ENCODE results near the gene ELOA. TPM values are rescaled to one million over a fixed set of nuclear protein-coding genes. Genes with fewer than 3 reads are reported as not detected.
A peak's percentile ranks its signal among the peaks of the same experiment; 100 is the strongest.
"Not testable (repeated sequence)": the region's sequence is repeated elsewhere in the genome, so short reads cannot be mapped to it uniquely, and the experiment has no call there.

Gene ELOA
- total and polyA plus RNA-seq, 2 experiments from 2014 or later: 44.3 to 50.1 TPM

- Histone ChIP-seq H3K9me2 (ENCODE audit: insufficient read depth) (no peaks in the 10 kb centered on the region), H3K27me3 (replicated peaks; ENCODE audit: insufficient read depth) (no peaks in the 10 kb centered on the region), H3K27ac (no peak overlapping the region), H3F3A (ENCODE audit: insufficient read depth) (peaks cover 24% of the 10 kb centered on the region), H3K36me3 (ENCODE audit: low read depth) (peaks cover 6% of the 10 kb centered on the region; the same call in 1 of the 2 replicates), H3K4me2 (ENCODE audit: unreplicated experiment) (peak overlapping the region; percentile 88), H3K9ac (peak overlapping the region; percentile 85), H3K4me1 (ENCODE audit: insufficient read depth) (peaks cover 10% of the 10 kb centered on the region), H3K79me2 (ENCODE audit: insufficient read depth) (peaks cover 38% of the 10 kb centered on the region), H4K20me1 (ENCODE audit: insufficient read depth) (no peaks in the 10 kb centered on the region), H3K4me3 (peak overlapping the region; percentile 97), H2AFZ (no peak overlapping the region), H3K9me3 (ENCODE audit: low read depth) (no peaks in the 10 kb centered on the region)
- TF ChIP-seq EZH2 (IDR thresholded peaks at IDR 0.05; ENCODE audit: insufficient read depth, poor library complexity, severe bottlenecking): no peak
- no peak for TF ChIP-seq EZH2phosphoT487 (IDR thresholded peaks at IDR 0.05; ENCODE audit: insufficient read depth, low read depth)
- WGBS, 2 experiments (ENCODE audit: low coverage in 1 of 2, low lambda C conversion rate in 2 of 2, missing lambda C conversion rate in 2 of 2): 52 to 63% methylated on average over 18 to 19 of the region's 19 CpGs
- DNase-seq: peak; percentile 36
- in situ Hi-C loops (cut with MboI): no loop called here
Measured at GRCh38 chr1:23792151-23792945, 49.1 kb downstream of the ELOA start.

GRCh38 chr1:23793018-23793781 is 49.9 kb downstream of the ELOA start:
- no peaks in the 10 kb centered on the region for H3K27me3 ChIP-seq (replicated peaks; ENCODE audit: insufficient read depth)
- H4K20me1 ChIP-seq (ENCODE audit: insufficient read depth): no peaks in the 10 kb centered on the region
- H3F3A ChIP-seq (ENCODE audit: insufficient read depth): peaks cover 20% of the 10 kb centered on the region
- TF ChIP-seq EZH2 (IDR thresholded peaks at IDR 0.05; ENCODE audit: insufficient read depth, poor library complexity, severe bottlenecking) (no peak), EZH2phosphoT487 (IDR thresholded peaks at IDR 0.05; ENCODE audit: insufficient read depth, low read depth) (no peak)
- H3K9me2 ChIP-seq (ENCODE audit: insufficient read depth): no peaks in the 10 kb centered on the region
- no peaks in the 10 kb centered on the region for H3K9me3 ChIP-seq (ENCODE audit: low read depth)
- H3K36me3 ChIP-seq (ENCODE audit: low read depth): peaks cover under 1% of the 10 kb centered on the region; the same call in 1 of the 2 replicates
- peaks cover 34% of the 10 kb centered on the region for H3K79me2 ChIP-seq (ENCODE audit: insufficient read depth)
- H3K9ac ChIP-seq: peak overlapping the region; percentile 42
- in situ Hi-C loops (cut with MboI): no loop called here
- WGBS, 2 experiments (ENCODE audit: low coverage in 1 of 2, low lambda C conversion rate in 2 of 2, missing lambda C conversion rate in 2 of 2): 62 to 63% methylated on average over 16 of the region's 16 CpGs
- H2AFZ ChIP-seq: no peak overlapping the region
- peaks cover 10% of the 10 kb centered on the region for H3K4me1 ChIP-seq (ENCODE audit: insufficient read depth)
- no peak overlapping the region for H3K4me2 ChIP-seq (ENCODE audit: unreplicated experiment)
- no peak overlapping the region for H3K27ac ChIP-seq
- DNase-seq: peak; percentile 78
- H3K4me3 ChIP-seq: no peak overlapping the region

GRCh38 chr1:23793861-23794731 is 50.8 kb downstream of the ELOA start:
- H3K4me2 ChIP-seq (ENCODE audit: unreplicated experiment): no peak overlapping the region
- no peak for TF ChIP-seq EZH2 (IDR thresholded peaks at IDR 0.05; ENCODE audit: insufficient read depth, poor library complexity, severe bottlenecking)
- no peak for TF ChIP-seq EZH2phosphoT487 (IDR thresholded peaks at IDR 0.05; ENCODE audit: insufficient read depth, low read depth)

GRCh38 chr1:23794732-23795182 is 51.5 kb downstream of the ELOA start:
- H3K4me1 ChIP-seq (ENCODE audit: insufficient read depth): peaks cover 15% of the 10 kb centered on the region
- H3K4me3 ChIP-seq; H3F3A ChIP-seq (ENCODE audit: insufficient read depth); H3K9me2 ChIP-seq (ENCODE audit: insufficient read depth); H3K9me3 ChIP-seq (ENCODE audit: low read depth); H3K36me3 ChIP-seq (ENCODE audit: low read depth); in situ Hi-C loops (cut with MboI); DNase-seq; H3K9ac ChIP-seq; H3K27me3 ChIP-seq (replicated peaks; ENCODE audit: insufficient read depth); H3K4me2 ChIP-seq (ENCODE audit: unreplicated experiment); H3K27ac ChIP-seq; H2AFZ ChIP-seq; H4K20me1 ChIP-seq (ENCODE audit: insufficient read depth): not testable (repeated sequence)
- peaks cover 28% of the 10 kb centered on the region for H3K79me2 ChIP-seq (ENCODE audit: insufficient read depth)
- 75 to 83% methylated on average over 9 of the region's 9 CpGs for WGBS, 2 experiments (ENCODE audit: low coverage in 1 of 2, low lambda C conversion rate in 2 of 2, missing lambda C conversion rate in 2 of 2)

More at GRCh38 chr1:23793861-23794731, 50.8 kb downstream of the ELOA start:
- Histone ChIP-seq H3K27me3 (replicated peaks; ENCODE audit: insufficient read depth) (no peaks in the 10 kb centered on the region), H3K4me1 (ENCODE audit: insufficient read depth) (peaks cover 10% of the 10 kb centered on the region), H3F3A (ENCODE audit: insufficient read depth) (peaks cover 11% of the 10 kb centered on the region), H3K4me3 (no peak overlapping the region), H3K9ac (peak overlapping the region; percentile 42), H3K9me2 (ENCODE audit: insufficient read depth) (no peaks in the 10 kb centered on the region), H3K36me3 (ENCODE audit: low read depth) (no peaks in the 10 kb centered on the region; the same call in 1 of the 2 replicates), H4K20me1 (ENCODE audit: insufficient read depth) (no peaks in the 10 kb centered on the region), H3K79me2 (ENCODE audit: insufficient read depth) (peaks cover 28% of the 10 kb centered on the region), H3K27ac (no peak overlapping the region), H2AFZ (no peak overlapping the region), H3K9me3 (ENCODE audit: low read depth) (no peaks in the 10 kb centered on the region)
- DNase-seq: no peak
- in situ Hi-C loops (cut with MboI): no loop called here
- WGBS, 2 experiments (ENCODE audit: low coverage in 1 of 2, low lambda C conversion rate in 2 of 2, missing lambda C conversion rate in 2 of 2): 86 to 94% methylated on average over 13 to 21 of the region's 21 CpGs
